EH (cell line): Measurements from ENCODE around the gene PHGDH.

Source experiments
- DNase-seq: peaks from one replicate; pipeline ENCODE4 v3.0.0-alpha.2; 2015; ENCODE audit warnings: low read depth

Gene PHGDH

GRCh38 chr1:119732465-119733168 is 20.9 kb downstream of the PHGDH start:
- no peak for DNase-seq

GRCh38 chr1:119733754-119734153 is 22.0 kb downstream of the PHGDH start:
- no peak for DNase-seq

- DNase-seq, result no peak
Measured at GRCh38 chr1:119735217-119735616, 23.5 kb downstream of the PHGDH start.

DNA sequence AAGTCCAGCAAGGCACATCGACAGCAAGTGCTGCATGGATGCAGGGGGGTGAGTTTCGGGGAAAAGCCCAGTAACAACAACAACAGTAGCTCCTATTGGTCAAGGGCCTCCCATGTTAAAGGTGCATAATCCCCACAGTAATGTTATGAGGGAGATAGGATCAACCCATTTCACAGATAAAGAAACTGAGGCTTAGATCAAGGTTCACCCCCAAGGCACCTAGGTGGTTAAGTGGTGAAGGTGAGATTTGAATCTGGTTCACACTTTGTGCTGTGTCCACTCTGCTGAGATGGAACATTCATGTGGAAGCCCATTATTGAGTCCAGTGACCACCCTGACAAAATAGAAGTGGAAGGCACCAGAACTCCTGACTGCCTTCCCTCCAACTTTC is 24.9 kb downstream of the PHGDH start:
- DNase-seq, result no peak

DNA sequence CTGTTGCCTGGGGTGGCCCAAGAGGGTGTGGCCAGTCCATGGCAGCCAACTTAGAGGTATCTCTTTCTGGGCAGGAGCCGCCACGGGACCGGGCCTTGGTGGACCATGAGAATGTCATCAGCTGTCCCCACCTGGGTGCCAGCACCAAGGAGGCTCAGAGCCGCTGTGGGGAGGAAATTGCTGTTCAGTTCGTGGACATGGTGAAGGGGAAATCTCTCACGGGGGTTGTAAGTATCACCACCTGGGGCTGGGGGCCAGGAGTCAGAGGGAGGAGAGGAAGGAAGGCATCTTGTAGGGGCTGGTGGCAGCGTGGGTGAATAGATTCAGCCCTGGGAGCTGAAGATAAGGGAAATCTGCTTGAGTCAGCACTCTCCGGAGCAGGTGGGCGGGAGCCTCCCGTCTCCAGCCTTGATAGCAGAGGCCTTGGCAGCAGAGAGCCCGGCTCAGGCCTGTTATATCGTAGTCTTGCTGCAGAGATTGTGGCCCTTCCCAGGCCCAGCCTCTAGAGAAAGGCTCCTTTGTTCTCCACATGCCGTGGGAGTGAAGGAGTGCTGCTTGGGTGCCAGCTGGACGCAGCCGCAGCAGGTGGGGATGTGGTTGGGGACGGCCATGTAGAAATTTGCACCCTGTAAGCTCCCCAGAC is 25.4 kb downstream of the PHGDH start:
- no peak for DNase-seq

- no peak for DNase-seq
Measured at GRCh38 chr1:119738100-119738720, 26.5 kb downstream of the PHGDH start.

DNA sequence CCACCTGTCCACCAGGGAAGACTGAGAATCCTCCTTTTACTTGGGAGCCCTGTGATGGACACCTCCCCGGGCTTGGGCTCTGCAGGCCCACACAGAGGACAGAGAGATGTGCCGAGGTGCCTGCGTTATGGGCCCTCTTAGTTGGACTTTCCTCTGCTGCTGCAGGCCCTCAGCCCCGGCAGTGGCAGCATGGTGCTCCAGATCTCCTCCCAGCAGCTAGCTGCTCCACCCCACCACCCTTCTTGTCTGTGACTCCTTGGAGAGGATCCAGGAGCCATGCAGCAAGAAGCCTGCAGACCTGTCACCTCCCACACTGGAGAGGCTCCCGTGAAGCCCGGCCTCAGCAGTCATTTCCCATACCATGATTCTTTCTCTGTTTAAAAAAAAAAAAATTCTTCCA is 27.4 kb downstream of the PHGDH start:
- no peak for DNase-seq

- no peak for DNase-seq
Measured at GRCh38 chr1:119740261-119740660, 28.5 kb downstream of the PHGDH start.

DNA sequence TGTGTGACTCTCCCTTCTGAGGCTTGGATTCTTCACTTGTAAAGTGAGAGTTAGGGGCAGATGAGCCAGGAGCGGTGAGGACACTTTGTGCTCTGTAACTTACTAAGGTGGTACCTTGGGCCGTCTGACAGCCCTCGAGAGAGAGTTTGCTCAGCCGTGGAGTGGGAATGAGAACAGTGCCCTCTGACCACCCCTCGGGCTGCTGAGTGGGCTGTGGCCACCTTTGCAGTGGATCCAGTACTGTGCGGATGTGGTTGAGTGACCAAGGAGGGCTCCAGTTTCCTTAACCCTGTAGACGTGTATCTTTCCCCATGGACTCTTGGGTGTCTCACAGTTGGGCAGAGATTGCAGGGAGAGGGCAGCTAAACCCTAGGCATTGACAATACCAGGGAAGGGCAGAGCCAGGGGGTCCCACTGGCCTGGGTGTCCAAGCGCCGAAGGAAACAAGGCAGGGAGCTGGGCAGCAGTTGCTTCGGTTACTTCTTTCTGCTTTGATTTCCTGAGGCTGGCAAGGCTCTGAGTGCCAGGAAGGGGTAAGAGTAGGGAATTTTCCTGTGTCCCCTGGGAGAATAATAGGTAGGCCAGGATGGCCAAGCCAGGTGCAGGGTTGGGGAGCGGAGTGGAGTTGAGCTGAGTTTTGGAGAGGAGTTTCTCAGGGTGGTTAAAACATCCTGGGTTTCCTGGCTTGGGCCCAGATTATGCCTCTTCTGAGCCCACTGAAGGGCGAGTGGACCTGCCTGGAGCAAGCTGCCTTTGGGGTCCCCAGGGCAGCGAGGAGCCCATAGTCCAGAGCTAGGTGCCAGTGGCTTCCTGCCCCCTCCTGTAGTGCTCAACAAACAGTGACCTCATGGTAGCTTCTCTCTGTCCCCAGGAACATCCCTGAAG is 29.4 kb downstream of the PHGDH start:
- DNase-seq, result no peak

DNA sequence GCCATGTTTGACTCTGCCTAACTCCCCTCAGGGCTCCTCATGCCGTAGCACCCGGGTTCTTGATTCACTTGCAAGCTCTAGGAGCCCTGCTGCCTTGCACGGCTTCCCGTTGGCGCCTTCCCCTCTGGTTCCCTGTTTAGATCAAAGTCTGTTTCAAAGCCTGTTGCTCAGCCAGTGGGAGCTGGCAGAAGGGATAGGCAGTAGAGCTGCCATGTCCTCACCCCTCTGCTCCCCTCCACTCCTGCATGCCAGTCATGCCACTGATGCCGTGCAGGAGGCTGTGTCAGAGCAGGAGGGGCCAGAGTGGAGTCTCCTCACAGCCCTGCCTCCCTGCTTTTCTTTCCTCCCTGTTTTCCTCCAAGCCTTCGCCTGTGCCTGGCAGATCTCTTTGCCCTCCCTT is 30.5 kb downstream of the PHGDH start:
- DNase-seq, result peak; percentile 69

DNA sequence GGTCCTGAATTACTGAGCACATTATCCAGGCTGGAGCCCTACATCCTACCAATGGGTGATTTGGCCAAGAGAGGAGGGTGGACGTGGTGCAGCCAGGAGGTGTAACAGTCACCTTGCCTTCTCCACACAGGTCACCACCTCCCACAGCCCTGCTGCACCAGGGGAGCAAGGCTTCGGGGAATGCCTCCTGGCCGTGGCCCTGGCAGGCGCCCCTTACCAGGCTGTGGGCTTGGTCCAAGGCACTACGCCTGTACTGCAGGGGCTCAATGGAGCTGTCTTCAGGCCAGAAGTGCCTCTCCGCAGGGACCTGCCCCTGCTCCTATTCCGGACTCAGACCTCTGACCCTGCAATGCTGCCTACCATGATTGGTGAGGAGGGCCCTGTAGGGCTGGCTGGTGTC is 30.9 kb downstream of the PHGDH start:
- no peak for DNase-seq

DNA sequence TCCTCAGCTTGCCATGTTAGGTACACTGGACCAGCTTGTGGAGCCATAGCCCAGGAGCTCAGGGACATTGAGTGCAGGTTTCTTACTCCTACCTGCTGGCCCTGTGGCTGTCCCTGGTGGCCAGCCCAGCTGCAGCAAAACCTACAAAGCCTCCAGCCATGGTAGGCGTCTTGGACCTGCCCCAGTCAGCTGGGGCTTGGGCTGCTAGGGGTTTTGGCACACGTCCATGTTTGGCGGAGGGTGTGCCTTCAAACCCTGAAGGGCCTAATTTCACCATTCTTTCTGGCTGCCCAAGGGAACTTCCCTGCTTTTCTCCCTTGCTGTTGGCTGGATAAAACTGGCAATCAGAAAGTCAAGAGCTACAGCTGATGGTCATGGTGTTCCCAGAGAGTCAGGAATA is 31.6 kb downstream of the PHGDH start:
- DNase-seq, result no peak

DNA sequence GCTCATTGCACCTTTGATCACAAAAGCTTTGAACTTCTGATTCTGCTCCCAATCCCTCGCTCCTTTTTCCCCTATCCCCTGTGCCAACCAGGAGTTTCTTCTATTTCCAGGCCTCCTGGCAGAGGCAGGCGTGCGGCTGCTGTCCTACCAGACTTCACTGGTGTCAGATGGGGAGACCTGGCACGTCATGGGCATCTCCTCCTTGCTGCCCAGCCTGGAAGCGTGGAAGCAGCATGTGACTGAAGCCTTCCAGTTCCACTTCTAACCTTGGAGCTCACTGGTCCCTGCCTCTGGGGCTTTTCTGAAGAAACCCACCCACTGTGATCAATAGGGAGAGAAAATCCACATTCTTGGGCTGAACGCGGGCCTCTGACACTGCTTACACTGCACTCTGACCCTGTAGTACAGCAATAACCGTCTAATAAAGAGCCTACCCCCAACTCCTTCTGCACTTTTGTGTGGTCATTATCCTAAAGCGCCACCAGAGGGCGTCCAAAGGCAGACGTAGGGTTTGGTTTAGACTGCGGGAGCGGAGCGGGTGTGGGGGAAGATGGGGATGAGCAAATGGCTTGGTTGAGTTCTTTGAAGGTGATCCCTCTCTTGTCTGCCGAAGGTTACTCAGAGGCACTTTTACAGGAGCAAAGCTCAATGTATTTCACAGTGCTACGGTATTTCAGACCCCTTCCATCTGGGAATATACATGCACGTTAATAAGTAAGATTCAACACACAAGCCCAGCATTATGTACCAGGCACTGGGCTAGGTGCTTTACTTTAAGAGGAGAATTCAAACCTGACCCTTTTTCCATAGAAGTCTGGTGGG is 32.3 kb downstream of the PHGDH start:
- peak; percentile 72 for DNase-seq

DNA sequence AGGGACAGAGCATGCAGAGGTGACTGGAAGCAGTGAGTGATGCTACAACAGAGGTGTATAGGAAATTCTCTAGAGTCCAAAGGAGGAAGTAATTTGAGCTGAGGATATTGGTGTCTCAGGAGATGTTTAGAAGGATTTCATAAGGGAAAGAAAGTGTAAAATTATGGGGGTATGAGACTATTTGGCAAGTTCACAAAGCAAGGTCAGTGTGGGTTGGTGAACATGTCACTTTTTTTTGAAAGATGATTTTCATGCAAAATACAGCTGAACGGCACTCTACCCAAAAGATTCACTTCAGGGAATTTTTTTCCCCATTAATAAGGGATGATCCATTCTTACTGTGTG is 32.8 kb downstream of the PHGDH start:
- no peak for DNase-seq

DNA sequence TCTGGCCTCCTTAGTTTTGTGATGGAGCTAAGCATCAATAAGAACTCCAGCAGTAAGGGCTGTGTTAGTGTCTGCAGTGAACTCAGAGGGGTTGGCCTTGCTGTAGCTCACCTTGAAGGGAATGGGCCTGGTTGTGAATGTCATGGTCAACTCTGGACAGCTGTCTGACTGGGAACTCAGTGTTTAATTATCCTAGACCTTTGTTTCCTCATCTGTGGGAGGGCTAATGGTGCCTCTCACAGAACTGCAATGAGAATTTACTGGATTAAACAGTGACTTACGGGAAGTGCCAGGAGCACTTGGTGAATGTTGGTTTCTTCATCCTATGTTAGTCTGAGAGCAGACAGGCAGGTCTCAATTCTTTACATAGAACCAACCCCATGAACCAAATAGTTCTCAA is 33.3 kb downstream of the PHGDH start:
- no peak for DNase-seq

- DNase-seq, result no peak
Measured at GRCh38 chr1:119747451-119747850, 35.7 kb downstream of the PHGDH start.

DNA sequence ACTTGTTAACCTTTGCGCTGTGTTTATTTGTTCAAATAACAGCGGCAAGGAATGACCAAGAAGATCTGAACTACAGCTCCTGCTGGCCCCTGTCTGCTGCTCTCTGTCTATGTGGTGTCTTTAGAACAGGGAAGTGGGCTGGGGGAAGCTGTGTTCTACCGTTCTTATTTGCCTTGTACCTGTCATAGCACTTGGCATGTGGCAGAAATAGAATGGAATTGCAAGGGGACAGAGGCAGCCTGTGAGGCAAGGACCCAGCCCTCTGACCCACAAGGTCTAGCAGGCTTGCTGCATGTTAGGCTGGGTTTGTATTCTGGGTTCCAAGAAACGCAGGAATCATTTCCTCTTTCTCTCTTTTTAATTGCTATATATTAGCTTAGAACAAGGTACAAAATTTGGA is 36.3 kb downstream of the PHGDH start:
- no peak for DNase-seq

DNA sequence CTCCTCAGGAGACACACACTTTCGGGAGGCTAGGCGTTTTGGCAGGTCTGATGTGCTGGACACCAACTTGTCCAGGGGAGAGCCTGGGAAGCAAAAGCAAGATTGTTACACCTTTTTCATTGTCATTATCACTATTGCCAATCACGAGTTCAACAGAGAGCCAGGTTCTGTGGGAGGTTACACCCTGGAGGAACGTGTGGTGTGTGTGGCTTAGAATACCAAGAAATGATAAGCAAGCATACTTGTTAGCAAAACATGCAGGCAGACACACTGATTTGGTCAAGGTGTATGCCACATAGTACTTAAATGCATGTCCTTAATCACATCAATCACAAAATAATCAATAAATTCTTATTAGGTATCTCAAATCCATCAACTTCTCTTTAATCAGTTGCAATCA is 40.9 kb downstream of the PHGDH start:
- DNase-seq, result no peak

GRCh38 chr1:119758584-119758983 is 46.9 kb downstream of the PHGDH start:
- DNase-seq, result no peak

- no peak for DNase-seq
Measured at GRCh38 chr1:119762409-119762808, 50.7 kb downstream of the PHGDH start.

DNA sequence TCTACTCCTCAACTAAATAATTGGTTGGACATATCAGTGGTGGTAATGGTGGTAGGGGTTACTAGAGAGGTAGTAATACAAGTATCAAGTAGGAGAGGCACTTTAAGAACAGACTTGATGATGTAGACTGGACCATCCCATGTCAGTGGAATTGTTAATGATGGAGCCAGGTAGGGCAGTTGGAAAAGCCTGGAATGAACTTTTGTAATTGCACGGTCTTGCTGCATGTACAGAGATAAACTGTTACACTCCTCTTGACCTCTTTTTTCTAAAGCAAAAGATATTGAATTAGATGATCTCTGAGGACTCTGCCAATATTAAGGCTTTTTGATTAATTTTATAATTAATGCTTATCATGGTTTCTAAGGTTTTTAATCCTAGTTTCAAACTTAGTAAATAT is 51.2 kb downstream of the PHGDH start:
- no peak for DNase-seq

DNA sequence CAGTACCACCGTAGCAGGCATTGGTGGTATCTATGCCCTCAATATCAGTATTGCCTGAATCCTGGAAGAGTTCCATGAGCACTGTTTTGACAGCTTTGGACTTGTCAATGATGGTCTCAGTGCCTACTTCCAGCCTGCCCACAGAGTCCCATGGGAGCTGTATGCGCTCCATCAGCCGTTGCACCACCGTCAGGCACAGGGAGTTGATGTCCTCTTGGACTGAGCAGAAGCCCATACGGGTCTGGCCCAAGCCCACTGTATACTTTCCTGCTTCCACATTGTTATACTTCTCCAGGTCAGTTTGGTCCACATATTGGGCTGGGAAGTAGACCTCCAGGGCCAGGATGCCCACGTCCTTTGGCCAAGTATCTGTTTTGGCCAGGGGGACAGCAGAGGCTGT is 52.5 kb downstream of the PHGDH start:
- DNase-seq, result no peak
